SK-N-MC (cell line): Measurements from ENCODE around the gene SERGEF.

ENCODE experiments used
- EZH2 ChIP-seq: fragments of 200-600 bp; sonication (generic); IDR thresholded peaks from one replicate; pipeline ENCODE4 v1.6.1; 2017; ENCODE audit warnings: antibody characterized with exemption
- FOXP2 ChIP-seq: optimal IDR thresholded peaks from 2 replicates; pipeline ENCODE3; 2011; ENCODE audit warnings: mild to moderate bottlenecking, moderate library complexity; ENCODE audit not compliant: insufficient read depth; ENCODE audit errors: extremely low read length, control extremely low read depth
- POLR2AphosphoS5 ChIP-seq: IDR thresholded peaks from 2 replicates; pipeline ENCODE4 v1.6.1; 2012; ENCODE audit warnings: mild to moderate bottlenecking, low read depth, low read length, borderline replicate concordance

DNA sequence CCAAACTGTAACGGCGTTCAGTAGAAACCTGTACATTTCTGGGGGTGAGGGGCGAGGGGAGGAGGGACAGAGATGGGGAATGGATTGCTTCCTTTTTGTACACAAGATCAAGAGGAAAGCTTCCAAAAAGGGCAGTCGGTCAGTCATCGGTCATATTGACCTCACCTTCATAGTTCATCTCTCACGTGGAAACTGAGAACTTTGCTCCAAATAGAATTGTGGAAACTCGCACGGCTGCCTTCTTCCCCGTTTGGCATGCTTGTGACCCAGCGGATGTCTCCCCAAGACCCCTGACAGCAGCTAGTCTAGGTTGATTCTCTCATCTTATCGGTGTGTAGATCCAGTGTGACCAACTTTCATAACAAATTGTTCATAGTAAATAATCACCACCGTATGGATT, 230.7 kb downstream of the SERGEF start:
- no peak for TF ChIP-seq POLR2AphosphoS5
- no peak for TF ChIP-seq EZH2
- no peak for TF ChIP-seq FOXP2
